Kidney capillary endothelial cell (primary cell): ENCODE measurements around the gene BAZ1A.
"Not testable (repeated sequence)": the region's sequence is repeated elsewhere in the genome, so short reads cannot be mapped to it uniquely, and the experiment has no call there.

Experiments used
- DNase-seq: peaks from one replicate; pipeline ENCODE4 v3.0.0-alpha.2; 2018; ENCODE audit warnings: low spot score

The BAZ1A gene

DNA sequence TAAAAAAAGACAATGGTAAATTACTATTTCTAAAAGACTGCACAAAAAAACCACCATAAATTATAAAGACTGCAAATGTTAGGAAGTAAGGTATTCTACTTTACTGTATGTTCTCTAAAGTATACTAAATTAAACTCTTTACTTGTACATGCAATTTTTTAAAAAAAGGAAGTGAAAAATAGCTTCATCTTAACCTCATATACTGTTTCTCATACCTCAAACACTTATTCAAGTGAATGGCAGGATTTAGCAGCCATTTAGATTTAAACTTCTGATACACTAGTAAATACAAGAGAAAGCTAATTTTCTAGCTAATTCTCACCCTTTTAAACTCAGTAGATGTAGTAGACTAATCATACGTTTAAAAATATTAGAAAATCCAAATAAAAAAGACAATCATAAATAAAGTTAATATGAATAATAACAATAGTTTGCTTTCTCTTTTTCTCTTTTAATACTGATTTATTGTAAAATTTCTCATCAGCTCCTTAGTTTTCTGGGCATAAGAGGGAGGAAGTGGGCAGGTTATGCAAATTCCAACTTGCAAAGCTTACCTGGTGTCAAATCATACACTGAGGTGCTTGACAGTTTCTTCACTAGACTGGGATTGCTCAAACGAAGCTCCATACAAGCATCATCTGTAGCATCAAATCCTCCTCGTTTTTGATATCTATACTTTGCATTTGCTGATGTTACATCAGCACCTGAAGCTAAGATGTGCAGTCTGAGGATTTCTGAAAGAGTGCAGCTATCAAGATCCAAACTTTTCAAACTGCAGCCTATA is 89.7 kb downstream of the BAZ1A start:
- no peak for DNase-seq

- no peak for DNase-seq
Measured at GRCh38 chr14:34782031-34782430, 93.1 kb downstream of the BAZ1A start.

- DNase-seq = peak; percentile 98
Measured at GRCh38 chr14:34781242-34781641, 93.9 kb downstream of the BAZ1A start.

DNA sequence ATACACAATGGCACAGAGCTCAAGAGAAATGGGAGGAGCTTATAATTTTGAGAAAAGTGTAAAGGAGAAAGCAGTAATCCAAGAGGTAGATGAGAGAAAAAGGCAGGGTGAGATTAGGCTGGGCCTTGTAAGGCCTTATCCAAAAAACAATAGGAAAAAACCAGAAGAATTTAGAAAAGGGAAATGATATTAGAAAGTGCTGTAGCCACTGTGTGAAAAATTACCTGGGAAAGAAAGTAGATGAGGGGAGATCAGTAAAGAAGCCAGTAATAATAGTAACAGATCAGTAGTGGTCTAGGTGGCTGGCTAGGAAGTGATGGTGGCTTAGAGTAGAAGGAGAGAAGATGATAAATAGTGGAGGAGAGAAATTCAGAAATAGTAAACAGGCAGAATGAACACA is 94.5 kb downstream of the BAZ1A start:
- no peak for DNase-seq

GRCh38 chr14:34778744-34779143 is 96.4 kb downstream of the BAZ1A start:
- DNase-seq = no peak

GRCh38 chr14:34776611-34777010 is 98.5 kb downstream of the BAZ1A start:
- no peak for DNase-seq

DNA sequence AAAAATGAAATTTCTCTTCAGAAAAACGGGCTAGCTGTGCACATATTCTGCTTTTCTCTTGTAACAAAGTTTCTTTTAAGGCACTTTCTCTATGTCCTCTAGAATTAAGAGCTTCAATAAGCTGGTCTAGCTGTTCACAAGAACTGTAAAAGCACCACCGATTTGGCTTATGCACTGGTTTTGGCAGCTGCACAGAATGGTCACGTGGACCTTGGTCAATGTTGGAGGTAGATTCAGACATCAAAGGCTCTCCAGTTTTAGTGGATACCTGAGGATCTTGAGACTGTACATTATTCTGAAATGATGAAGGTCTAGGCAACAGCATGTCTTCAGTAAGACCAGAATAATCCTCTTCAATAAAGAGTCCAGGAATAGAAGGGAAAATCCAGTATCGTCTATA is 99.2 kb downstream of the BAZ1A start:
- DNase-seq = no peak

DNA sequence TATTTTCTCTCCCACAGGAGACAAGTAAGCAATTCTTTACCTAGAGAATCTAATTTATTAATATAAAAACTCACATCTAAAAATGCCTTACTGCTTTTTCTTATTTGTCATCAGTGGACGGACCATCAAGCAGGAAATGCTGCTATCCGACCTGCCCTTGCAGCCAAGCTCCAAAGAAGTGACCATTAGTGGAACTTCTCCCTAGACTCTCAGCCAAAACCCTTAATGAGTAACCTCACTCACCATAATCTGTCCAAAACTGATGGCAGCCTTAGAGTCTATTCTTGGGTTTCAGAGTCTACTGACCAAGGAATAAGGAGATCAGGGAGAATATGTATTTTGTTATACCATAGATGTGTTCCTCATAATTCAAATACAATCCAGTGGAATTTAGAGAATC is 99.8 kb downstream of the BAZ1A start:
- DNase-seq = no peak

DNA sequence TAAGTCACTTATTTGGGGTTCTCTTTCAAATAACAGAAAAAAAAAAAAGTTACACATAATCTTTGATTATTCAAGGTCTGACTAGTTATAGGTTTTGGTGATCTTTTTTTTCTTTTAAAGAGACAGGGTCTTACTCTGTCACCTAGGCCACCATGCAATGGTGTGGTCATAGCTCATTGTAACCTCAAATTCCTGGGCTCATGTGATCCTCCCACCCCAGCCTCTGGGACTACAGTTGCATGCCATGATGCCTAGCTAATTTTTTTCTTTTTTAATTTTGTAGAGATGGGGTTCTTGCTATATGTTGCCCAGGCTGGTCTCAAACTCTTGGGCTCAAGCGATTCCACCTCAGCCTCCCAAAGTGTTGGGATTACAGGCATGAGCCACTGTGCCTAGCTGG is 104.3 kb downstream of the BAZ1A start:
- no peak for DNase-seq

GRCh38 chr14:34766606-34767005 is 108.6 kb downstream of the BAZ1A start:
- DNase-seq = no peak

DNA sequence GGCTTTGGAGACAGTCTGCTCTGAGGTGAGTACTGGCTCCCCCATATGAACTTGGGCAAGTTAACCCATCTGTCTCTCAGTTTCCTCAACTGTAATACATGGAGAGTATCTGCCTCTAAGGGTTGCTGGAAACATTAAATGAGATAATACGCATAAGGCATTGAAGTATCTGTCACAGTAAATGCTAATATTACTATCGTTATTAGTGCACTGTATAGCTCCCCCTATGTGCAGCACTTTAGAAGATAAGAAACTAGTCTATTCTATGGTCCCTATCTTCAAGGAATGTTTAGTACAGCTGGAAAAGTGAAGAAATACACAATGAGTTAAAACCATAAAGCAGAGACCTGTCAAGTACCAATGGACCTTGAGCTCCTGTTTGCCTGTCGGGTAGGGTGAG is 109.1 kb downstream of the BAZ1A start:
- no peak for DNase-seq

DNA sequence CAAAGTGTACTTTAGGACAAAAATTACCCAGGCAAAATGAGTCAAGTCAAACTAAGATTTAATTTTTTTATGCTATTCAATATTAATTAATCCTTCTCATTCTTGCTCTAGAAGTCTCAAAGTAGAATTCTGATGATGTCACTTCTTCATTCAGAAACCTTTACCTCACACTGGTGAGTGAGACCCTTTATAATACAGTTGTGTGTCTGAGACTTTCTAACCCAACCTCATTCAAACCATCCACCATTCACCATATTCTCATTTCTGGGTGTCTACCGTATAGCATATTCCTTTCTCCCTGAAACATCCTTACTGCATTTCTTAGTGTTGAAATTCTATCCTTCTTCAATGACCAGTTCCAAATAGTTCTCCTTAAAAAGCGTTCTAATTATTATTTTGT is 119.9 kb downstream of the BAZ1A start:
- DNase-seq = no peak

DNA sequence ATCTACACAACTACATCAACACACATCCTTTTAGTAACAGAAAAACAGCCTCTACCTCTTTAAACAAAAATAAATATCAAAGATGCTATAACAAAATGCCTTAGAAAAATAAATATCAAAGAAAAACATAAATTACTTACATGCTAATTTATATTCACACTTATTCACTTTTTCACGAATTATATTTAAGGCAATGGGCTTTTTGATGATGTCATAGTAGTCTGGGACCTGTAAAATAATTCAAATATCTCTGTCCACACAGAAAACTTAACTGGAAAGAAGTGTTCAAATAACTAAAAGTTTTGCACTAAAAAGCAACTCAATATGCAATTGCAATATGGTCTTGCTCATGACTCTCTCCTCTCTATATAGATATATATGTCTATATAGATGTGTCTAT is 120.5 kb downstream of the BAZ1A start:
- no peak for DNase-seq

DNA sequence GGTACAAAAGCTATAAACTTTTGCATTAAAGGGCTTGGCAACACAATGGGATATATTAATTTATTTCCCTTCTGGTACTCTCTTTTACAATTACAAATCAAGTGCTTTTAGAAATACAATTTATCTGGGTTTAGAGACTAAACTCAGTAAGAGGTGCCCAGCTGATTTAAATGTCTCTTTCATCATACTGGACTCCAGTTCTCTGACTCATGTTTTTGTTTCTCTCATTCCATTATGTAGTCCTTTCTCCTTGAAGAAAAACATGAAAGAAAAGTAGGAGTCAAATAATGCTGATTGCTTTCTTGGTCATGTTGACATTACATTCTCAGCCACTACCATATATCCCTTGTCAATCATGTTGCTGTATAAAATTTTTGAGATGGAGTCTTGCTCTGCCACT is 124.5 kb downstream of the BAZ1A start:
- no peak for DNase-seq

DNA sequence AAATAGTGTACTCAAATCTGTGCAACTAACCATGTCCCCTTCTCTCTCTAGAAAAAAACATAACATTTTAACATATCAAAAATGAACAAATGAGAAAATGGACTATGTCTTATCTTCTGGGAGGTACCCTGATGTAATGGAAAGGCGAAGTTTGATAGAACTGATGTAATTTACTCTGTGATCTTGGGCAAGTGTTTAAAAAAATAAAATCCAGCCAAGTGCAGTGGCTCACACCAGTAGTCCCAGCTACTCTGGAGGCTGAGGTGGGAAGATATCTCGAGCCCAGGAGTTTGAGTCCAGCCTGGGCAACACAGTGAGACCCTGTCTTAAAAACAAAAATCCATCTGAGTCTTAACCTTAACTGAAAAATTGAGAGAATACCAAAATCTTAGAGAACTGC is 124.9 kb downstream of the BAZ1A start:
- DNase-seq = no peak

- no peak for DNase-seq
Measured at GRCh38 chr14:34749408-34749807, 125.8 kb downstream of the BAZ1A start.

DNA sequence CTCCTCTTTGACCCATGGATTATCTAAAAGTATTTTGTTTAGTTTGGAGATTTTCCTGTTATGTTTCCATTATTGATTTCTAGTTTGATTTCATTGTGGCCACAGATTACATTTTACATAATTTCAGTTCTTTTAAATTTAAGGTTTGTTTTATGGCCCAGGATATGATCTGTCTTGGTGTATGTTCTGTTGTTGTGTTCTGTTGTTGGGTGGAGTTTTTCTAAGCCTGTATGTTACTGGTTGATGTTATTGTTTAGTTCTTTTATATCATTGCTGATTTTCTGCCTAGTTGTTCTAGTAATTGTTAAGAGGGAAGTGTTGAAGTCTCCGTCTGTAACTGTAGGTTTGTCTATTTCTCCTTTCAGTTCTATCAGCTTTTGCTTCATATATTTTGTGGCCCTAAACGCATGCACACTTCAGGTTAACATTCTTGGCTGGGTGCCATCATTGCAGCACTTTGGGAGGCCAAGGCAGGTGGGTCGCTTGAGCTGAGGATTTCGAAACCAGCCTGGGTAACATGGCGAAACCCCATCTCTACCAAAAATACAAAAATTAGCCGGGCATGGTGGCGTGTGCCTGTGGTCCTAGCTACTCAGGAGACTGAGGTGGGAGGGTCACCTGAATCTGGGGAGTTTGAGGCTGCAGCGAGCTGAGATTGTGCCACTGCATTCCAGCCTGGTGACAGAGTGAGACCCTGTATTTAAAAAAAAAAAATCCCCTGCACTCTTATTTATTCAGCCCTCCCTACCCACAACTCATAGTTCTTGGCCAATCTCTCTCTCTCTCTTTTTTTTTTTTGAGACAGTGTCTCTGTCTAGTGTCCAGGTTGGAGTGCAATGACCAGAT is 132.7 kb downstream of the BAZ1A start:
- DNase-seq = no peak

DNA sequence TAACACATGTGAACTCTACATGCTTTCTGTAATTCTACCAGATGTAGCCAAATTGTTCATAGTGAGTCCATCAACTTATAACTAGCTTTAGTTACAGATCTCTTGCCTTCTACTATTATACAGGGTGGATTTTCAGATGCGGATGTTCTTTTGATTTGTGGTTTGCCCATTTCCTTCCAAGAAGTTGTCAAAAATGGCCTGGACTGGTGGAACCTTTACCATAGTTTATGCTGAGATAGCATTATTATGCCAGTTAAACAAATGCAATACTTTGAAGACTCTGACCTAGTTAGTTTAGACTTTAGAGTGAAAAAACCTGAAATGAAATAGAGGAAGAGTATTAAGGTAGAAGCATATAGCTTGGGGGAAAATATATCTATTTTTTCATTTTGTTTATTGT is 133.3 kb downstream of the BAZ1A start:
- no peak for DNase-seq

GRCh38 chr14:34740139-34740538 is 135.0 kb downstream of the BAZ1A start:
- not testable (repeated sequence) for DNase-seq

DNA sequence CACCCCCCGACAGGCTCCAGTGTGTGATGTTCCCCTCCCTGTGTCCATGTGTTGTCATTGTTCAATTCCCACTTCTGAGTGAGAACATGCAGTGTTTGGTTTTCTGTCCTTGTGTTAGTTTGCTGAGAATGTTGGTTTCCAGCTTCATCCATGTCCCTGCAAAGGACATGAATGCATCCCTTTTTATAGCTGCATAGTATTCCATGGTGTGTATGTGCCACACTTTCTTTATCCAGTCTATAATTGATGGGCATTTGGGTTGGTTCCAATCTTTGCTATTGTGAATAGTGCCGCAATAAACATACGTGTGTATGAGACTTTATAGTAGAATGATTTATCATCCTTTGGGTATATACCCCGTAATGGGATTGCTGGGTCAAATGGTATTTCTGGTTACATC is 138.1 kb downstream of the BAZ1A start:
- DNase-seq = not testable (repeated sequence)

- no peak for DNase-seq
Measured at GRCh38 chr14:34733245-34733644, 141.9 kb downstream of the BAZ1A start.

DNA sequence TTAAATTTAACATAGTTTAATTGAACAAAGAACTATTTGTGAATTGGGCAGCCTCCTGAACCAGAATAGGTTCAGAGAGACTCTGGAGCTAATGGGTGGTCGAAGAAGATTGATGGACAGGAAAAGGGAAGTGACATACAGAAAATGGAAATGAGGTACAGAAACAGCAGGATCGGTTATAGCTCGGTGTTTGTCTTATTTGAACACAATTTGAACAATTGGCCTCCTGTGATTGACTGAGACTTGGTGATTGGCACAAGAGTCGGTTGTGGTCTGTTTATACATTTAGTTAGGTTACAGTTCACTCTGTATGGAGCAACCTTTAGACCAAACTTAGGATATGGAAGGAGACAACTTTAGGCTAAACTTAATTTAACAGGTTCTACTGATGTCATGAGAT is 142.4 kb downstream of the BAZ1A start:
- DNase-seq = no peak

DNA sequence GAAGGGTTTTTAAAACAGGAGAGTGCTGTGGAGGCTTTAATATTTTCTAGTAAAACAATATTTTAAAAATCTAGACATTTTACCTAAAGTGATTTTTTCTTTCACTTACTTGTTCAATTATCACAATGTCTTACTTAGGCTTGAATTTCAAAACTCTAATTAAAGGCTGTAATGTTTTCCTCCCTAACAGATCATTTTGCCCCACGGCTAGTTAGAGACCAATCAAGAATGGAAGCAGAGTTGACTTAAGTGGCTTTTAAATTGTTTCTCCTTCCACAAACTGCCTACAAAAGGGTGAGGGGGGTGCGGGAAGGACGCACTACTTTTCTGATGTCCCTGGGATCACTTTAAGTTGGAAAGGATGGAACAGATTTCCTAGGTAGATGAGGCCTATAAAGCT is 151.3 kb downstream of the BAZ1A start:
- no peak for DNase-seq
